ENCODE results near the gene SLC34A2.

- TF ChIP-seq CTCF (IDR thresholded peaks at IDR 0.05) (no peak), POLR2A (IDR thresholded peaks at IDR 0.05) (no peak)
Observed at GRCh38 chr4:25700661-25701060, 45.0 kb downstream of the SLC34A2 start.
